HepG2 (cell line): Measurements from ENCODE around the gene SAMD10. TPM values are rescaled to one million over a fixed set of nuclear protein-coding genes. Genes with fewer than 3 reads are reported as not detected.
A peak's percentile ranks its signal among the peaks of the same experiment; 100 is the strongest.

Source experiments
- ATAC-seq: fragments of 200-7000 bp; cut with Tn5 transposase; 3 replicates; pipeline ENCODE4 v1.9.1; 2020; ENCODE audit warnings: mild to moderate bottlenecking, moderate library complexity
- BruUV-seq: library from RNA; stranded (reverse); fragments of 400-500 nt; replicated peaks from 2 replicates; lab custom pipeline; 2021; lab: Mats Ljungman, UMichigan
- CTCF ChIA-PET: fragments of 300-600 bp; formaldehyde crosslinking; extraction: SDS; loops from one replicate; lab custom pipeline; 2021; ENCODE audit warnings: low total read pairs, inconsistent platforms, low intra/inter-chr PET ratio; lab: Yijun Ruan, JAX
- POLR2A ChIA-PET: fragments of 350-600 bp; sonication (Branson Sonifier 250); formaldehyde crosslinking; loops from one replicate; lab custom pipeline; 2020; ENCODE audit warnings: antibody characterized with exemption, inconsistent platforms; lab: Yijun Ruan, JAX
- DNase-seq: peaks from one replicate; pipeline ENCODE4 v3.0.0-alpha.2; 2015; ENCODE audit warnings: low spot score
- FAIRE-seq: peaks from 3 replicates; lab custom pipeline; 2011; peaks lifted over from hg19 to GRCh38; lab: Jason Lieb, UNC
- H2AFZ ChIP-seq: one replicate; pipeline ENCODE4 v1.6.1; 2011; ENCODE audit warnings: low read length, inconsistent platforms
- H3K27ac ChIP-seq: fragments of 300-600 bp; 3 replicates; pipeline ENCODE4 v1.8.0; 2011; ENCODE audit warnings: mixed run types, mild to moderate bottlenecking, mixed read lengths, low read length, inconsistent platforms; ENCODE audit not compliant: insufficient read depth; ENCODE audit errors: extremely low read length
- H3K27me3 ChIP-seq, 2 experiments: fragments of 200-600 bp in 1 of 2; 2 replicates in 1 of 2; 3 replicates in 1 of 2; pipeline versions ENCODE4 v1.6.0 to v1.8.0; 2011; ENCODE audit warnings: low read length in 2 of 2, mild to moderate bottlenecking in 2 of 2, moderate library complexity in 2 of 2, inconsistent platforms in 1 of 2; ENCODE audit not compliant: insufficient read depth in 2 of 2, control insufficient read depth in 1 of 2
- H3K36me3 ChIP-seq, 2 experiments: fragments of 200-600 bp in 1 of 2; replicated peaks in 1 of 2; 2 replicates in 1 of 2; 3 replicates in 1 of 2; pipeline versions ENCODE4 v1.5.1 to v1.8.0; 2011; ENCODE audit warnings: low read length in 2 of 2, inconsistent platforms in 1 of 2; ENCODE audit not compliant: insufficient read depth in 2 of 2, control insufficient read depth in 1 of 2
- H3K4me1 ChIP-seq: 2 replicates; pipeline ENCODE4 v1.5.1; 2012; ENCODE audit warnings: low read length, inconsistent platforms; ENCODE audit not compliant: insufficient read depth
- H3K4me2 ChIP-seq: 2 replicates; pipeline ENCODE4 v1.6.0; 2011; ENCODE audit warnings: low read depth, low read length, inconsistent platforms
- H3K4me3 ChIP-seq, 3 experiments: fragments of 200-600 bp in 1 of 3; sonication (generic), shearing (Covaris generic) in 1 of 3; replicated peaks in 1 of 3; 2 replicates each; pipeline ENCODE4 v1.5.1; 2011 to 2016; ENCODE audit warnings: low read length in 3 of 3, inconsistent platforms in 2 of 3, low read depth in 2 of 3, mild to moderate bottlenecking in 2 of 3, control low read depth in 1 of 3, mixed read lengths in 1 of 3; ENCODE audit not compliant: insufficient read depth in 1 of 3
- H3K79me2 ChIP-seq: one replicate; pipeline ENCODE4 v1.6.1; 2011; ENCODE audit warnings: low read length, inconsistent platforms; ENCODE audit not compliant: insufficient read depth
- H3K9ac ChIP-seq: 2 replicates; pipeline ENCODE4 v1.6.0; 2011; ENCODE audit warnings: mild to moderate bottlenecking, low read depth, low read length, inconsistent platforms; ENCODE audit not compliant: insufficient read depth
- H3K9me3 ChIP-seq: 2 replicates; pipeline ENCODE4 v1.5.1; 2012; ENCODE audit warnings: mild to moderate bottlenecking, low read length
- H4K20me1 ChIP-seq: 2 replicates; pipeline ENCODE4 v1.6.0; 2011; ENCODE audit warnings: inconsistent platforms, mild to moderate bottlenecking, low read length, moderate library complexity; ENCODE audit not compliant: insufficient read depth
- AGO2 ChIP-seq: fragments of 200-400 bp; formaldehyde crosslinking; optimal IDR thresholded peaks from 2 replicates; pipeline ENCODE3; 2017; ENCODE audit warnings: mild to moderate bottlenecking, low read depth, low read length, moderate library complexity
- HNRNPLL ChIP-seq: fragments of 200-400 bp; formaldehyde crosslinking; IDR thresholded peaks from 2 replicates; pipeline ENCODE4 v1.6.1; 2017; ENCODE audit warnings: mild to moderate bottlenecking, low read depth, low read length; ENCODE audit not compliant: poor library complexity, severe bottlenecking
- JARID2 ChIP-seq: sonication (generic); formaldehyde crosslinking; IDR thresholded peaks from 2 replicates; pipeline ENCODE4 v1.8.1; 2023; ENCODE audit warnings: missing genetic modification reagents, inconsistent platforms; ENCODE audit not compliant: insufficient replicate concordance
- NBN ChIP-seq: fragments of 450-650 bp; conservative IDR thresholded peaks from 2 replicates; pipeline ENCODE4 v1.6.1; 2017
- PCBP1 ChIP-seq: fragments of 200-400 bp; formaldehyde crosslinking; IDR thresholded peaks from 2 replicates; pipeline ENCODE4 v1.6.1; 2017; ENCODE audit warnings: mild to moderate bottlenecking, low read depth, low read length, borderline replicate concordance
- POLR2AphosphoS5 ChIP-seq: IDR thresholded peaks from 2 replicates; pipeline ENCODE4 v1.6.1; 2012; ENCODE audit warnings: low read depth, low read length
- RBFOX2 ChIP-seq: fragments of 200-400 bp; formaldehyde crosslinking; IDR thresholded peaks from 2 replicates; pipeline ENCODE4 v1.6.1; 2017; ENCODE audit warnings: low read depth, mild to moderate bottlenecking, low read length
- REPIN1 ChIP-seq: sonication (generic); formaldehyde crosslinking; IDR thresholded peaks from 2 replicates; pipeline ENCODE4 v1.8.0; 2022; ENCODE audit warnings: missing genetic modification reagents, low read depth, mild to moderate bottlenecking, borderline replicate concordance
- REXO4 ChIP-seq: sonication (generic); formaldehyde crosslinking; IDR thresholded peaks from 2 replicates; pipeline ENCODE4 v1.8.0; 2022; ENCODE audit warnings: missing genetic modification reagents, mild to moderate bottlenecking, borderline replicate concordance
- SOX5 ChIP-seq: IDR thresholded peaks from 2 replicates; pipeline ENCODE4 v1.6.1; 2016; ENCODE audit warnings: borderline replicate concordance
- U2AF1 ChIP-seq: fragments of 200-400 bp; formaldehyde crosslinking; optimal IDR thresholded peaks from 2 replicates; pipeline ENCODE3; 2017; ENCODE audit warnings: mild to moderate bottlenecking, low read depth, low read length
- ZBTB20 ChIP-seq: sonication (generic); formaldehyde crosslinking; IDR thresholded peaks from 2 replicates; pipeline ENCODE4 v1.8.1; 2023; ENCODE audit warnings: missing genetic modification reagents, low read depth, mild to moderate bottlenecking, borderline replicate concordance
- ZNF225 ChIP-seq: sonication (generic); formaldehyde crosslinking; IDR thresholded peaks from 2 replicates; pipeline ENCODE4 v1.4.0; 2020; ENCODE audit warnings: mild to moderate bottlenecking, missing genetic modification reagents
- ZNF605 ChIP-seq: sonication (generic); formaldehyde crosslinking; IDR thresholded peaks from 2 replicates; pipeline ENCODE4 v1.8.0; 2022; ENCODE audit warnings: mild to moderate bottlenecking, missing genetic modification reagents
- ZNF746 ChIP-seq: sonication (generic); formaldehyde crosslinking; IDR thresholded peaks from 2 replicates; pipeline ENCODE4 v1.8.0; 2022; ENCODE audit warnings: mild to moderate bottlenecking, missing genetic modification reagents
- ZNF75D ChIP-seq: sonication (generic); formaldehyde crosslinking; IDR thresholded peaks from 2 replicates; pipeline ENCODE4 v1.8.1; 2023; ENCODE audit warnings: missing genetic modification reagents, mild to moderate bottlenecking, borderline replicate concordance
- WGBS: methylation state at CpG from one replicate; pipeline ENCODE4 v1.1.6; 2017; ENCODE audit warnings: low lambda C conversion rate; 5-methylcytosine and 5-hydroxymethylcytosine counted together
- in situ Hi-C: cut with HindIII; loops from 2 replicates; pipeline ENCODE4 v1.10.0; 2017; ENCODE audit warnings: low pct_unique_long_range_greater_than_20kb; ENCODE audit not compliant: extremely low pct_ligation_motif_present
- intact Hi-C: fragments of 100-400 bp; cut with micrococcal nuclease; formaldehyde crosslinking; loops from one replicate; pipeline ENCODE4 v1.10.0; 2022; ENCODE audit not compliant: unreplicated experiment
- polyA plus RNA-seq, 8 experiments: library from polyadenylated mRNA; depleted of rRNA in 3 of 8; stranded (reverse) in 7 of 8; unstranded in 1 of 8; fragments of >200 nt; fragmentation: Illumina TruSeq in 4 of 8; extraction: Trizol in 4 of 8; gene quantifications; 2 replicates each; pipeline versions ENCODE4 v1.2.1 to v1.2.3, GENCODE V29; 2011 to 2016; ENCODE audit warnings: low read depth in 4 of 8, missing spikeins in 1 of 8, mixed read lengths in 1 of 8; ENCODE audit not compliant: insufficient read depth in 1 of 8
- total RNA-seq, 5 experiments: library from RNA; depleted of rRNA; stranded (reverse); fragments of >200 nt; fragmentation: Illumina TruSeq; extraction: Trizol; gene quantifications; 2 replicates each; pipeline ENCODE4 v1.2.3, GENCODE V29; 2016; ENCODE audit warnings: low read depth in 1 of 5
- TF ChIP-seq, protein P1 (sequence below): sonication (generic); formaldehyde crosslinking; IDR thresholded peaks from 2 replicates; pipeline ENCODE4 v1.5.0; 2020; ENCODE audit warnings: missing genetic modification reagents

The SAMD10 gene
- total and polyA plus RNA-seq, 2 of the 13 experiments (the other 11 are each of a cell fraction or from before 2014, with no cell fraction given), result 6.1 to 11.0 TPM

- TF ChIP-seq RBFOX2 (peak; percentile 22; the same call in 1 of the 2 replicates), AGO2 (peak; percentile 15), ZNF75D (CRISPR knock-in tag) (no peak)
- no peak for DNase-seq
- ChIA-PET CTCF (no interaction called here), POLR2A (no interaction called here)
- Histone ChIP-seq H3K4me2 (no peak overlapping the region), H3K9ac (no peak overlapping the region), H3K36me3 (peaks cover 57 to 66% of the 10 kb centered on the region in 2 experiments), H3K9me3 (no peaks in the 10 kb centered on the region), H3K4me3 (no peak overlapping the region), H3K27me3 (no peaks in the 10 kb centered on the region), H3K27ac (no peak overlapping the region), H4K20me1 (no peaks in the 10 kb centered on the region), H3K4me1 (peaks cover 17% of the 10 kb centered on the region), H2AFZ (no peak overlapping the region), H3K79me2 (peaks cover 9% of the 10 kb centered on the region)
- BruUV-seq, result no TSS peak
- no peak for FAIRE-seq
- intact Hi-C loops (loop anchor here (10.0 kb wide), 1 partner anchor 1599 kb away; the partner anchor contains the start of gene LAMA5), in situ Hi-C loops (no loop called here)
- over 99% methylated on average over 10 of the region's 16 CpGs for WGBS
- no peak for ATAC-seq
Observed at GRCh38 chr20:63963784-63964301, 15.6 kb downstream of the SAMD10 start.

- 97% methylated on average over 27 of the region's 27 CpGs for WGBS
- H3K4me3 ChIP-seq, result no peak overlapping the region
- H2AFZ ChIP-seq, result no peak overlapping the region
- H3K4me2 ChIP-seq, result no peak overlapping the region
- peaks cover 59 to 66% of the 10 kb centered on the region in 2 experiments for H3K36me3 ChIP-seq
- H3K27ac ChIP-seq, result no peak overlapping the region
- FAIRE-seq (no peak), ATAC-seq (no peak), DNase-seq (no peak)
- H3K27me3 ChIP-seq, result no peaks in the 10 kb centered on the region
- peaks cover 4% of the 10 kb centered on the region for H3K79me2 ChIP-seq
- intact Hi-C loops, result loop anchor here (10.0 kb wide), 1 partner anchor 1599 kb away; the partner anchor contains the start of gene LAMA5
- no peaks in the 10 kb centered on the region for H4K20me1 ChIP-seq
- in situ Hi-C loops, result no loop called here
- BruUV-seq, result no TSS peak
- POLR2A ChIA-PET, result no interaction called here
- peaks cover 17% of the 10 kb centered on the region for H3K4me1 ChIP-seq
- H3K9ac ChIP-seq, result no peak overlapping the region
- CTCF ChIA-PET, result no interaction called here
- no peaks in the 10 kb centered on the region for H3K9me3 ChIP-seq
- TF ChIP-seq HNRNPLL, result peak; percentile 12
- no peak for TF ChIP-seq REPIN1 (CRISPR knock-in tag)
- no peak for TF ChIP-seq NBN
- peak; percentile 49 for TF ChIP-seq RBFOX2
- TF ChIP-seq POLR2AphosphoS5, result 0 out of 2 replicates have a peak, but pooled peaks have one; percentile 11
- no peak for TF ChIP-seq SOX5 (CRISPR knock-in tag)
- no peak for TF ChIP-seq U2AF1
- no peak for TF ChIP-seq ZNF605 (CRISPR knock-in tag)
- TF ChIP-seq ZNF225, result 0 out of 2 replicates have a peak, but pooled peaks have one; percentile 39
- no peak for TF ChIP-seq PCBP1
- TF ChIP-seq, protein P1, sequence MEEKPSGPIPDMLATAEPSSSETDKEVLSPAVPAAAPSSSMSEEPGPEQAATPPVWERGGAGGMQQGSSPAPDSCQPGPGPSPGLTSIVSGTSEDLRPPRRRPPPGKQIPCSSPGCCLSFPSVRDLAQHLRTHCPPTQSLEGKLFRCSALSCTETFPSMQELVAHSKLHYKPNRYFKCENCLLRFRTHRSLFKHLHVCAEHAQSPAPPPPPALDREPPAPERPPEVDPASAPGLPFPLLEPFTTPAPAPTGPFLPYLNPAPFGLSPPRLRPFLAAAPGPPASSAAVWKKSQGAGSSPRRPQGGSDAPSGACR (CRISPR knock-in tag), result no peak
- TF ChIP-seq REXO4 (CRISPR knock-in tag), result no peak
- TF ChIP-seq ZBTB20 (CRISPR knock-in tag), result no peak
- TF ChIP-seq ZNF746 (CRISPR knock-in tag), result no peak
- TF ChIP-seq JARID2 (CRISPR knock-in tag), result no peak
Observed at GRCh38 chr20:63963348-63963741, 16.1 kb downstream of the SAMD10 start.
